HG03196 (cell line): Measurements from ENCODE around the gene CMPK1.
"Not testable (repeated sequence)": the region's sequence is repeated elsewhere in the genome, so short reads cannot be mapped to it uniquely, and the experiment has no call there.

Experiments used
- ATAC-seq: cut with Tn5 transposase; IDR thresholded peaks from one replicate; pipeline ENCODE4 v1.9.1; 2021; ENCODE audit not compliant: unreplicated experiment

CMPK1 gene, protein sequence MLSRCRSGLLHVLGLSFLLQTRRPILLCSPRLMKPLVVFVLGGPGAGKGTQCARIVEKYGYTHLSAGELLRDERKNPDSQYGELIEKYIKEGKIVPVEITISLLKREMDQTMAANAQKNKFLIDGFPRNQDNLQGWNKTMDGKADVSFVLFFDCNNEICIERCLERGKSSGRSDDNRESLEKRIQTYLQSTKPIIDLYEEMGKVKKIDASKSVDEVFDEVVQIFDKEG

DNA sequence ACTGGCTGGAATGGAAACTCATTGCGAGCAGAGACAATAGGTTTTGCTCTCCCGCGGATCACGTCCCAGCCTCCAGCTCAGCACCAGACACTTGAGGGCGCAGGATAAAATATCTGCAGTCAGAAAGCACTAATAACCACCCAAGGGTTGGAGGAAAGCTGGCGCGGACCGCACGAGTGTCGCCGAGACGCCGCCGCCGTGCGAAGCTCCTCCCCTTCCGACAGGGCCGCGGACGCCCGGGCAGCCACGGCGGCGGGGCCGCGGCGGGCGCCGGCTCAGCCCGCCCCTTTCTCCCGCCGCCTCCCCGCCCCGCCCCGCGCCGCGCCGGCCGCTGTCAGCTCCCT lies at the start of gene CMPK1:
Gene CMPK1, plus strand, starts transcription at position 213 of the 344 bp plus-strand sequence. CDS start 156 bp downstream, outside the sequence.
- peak; percentile 70 for ATAC-seq

DNA sequence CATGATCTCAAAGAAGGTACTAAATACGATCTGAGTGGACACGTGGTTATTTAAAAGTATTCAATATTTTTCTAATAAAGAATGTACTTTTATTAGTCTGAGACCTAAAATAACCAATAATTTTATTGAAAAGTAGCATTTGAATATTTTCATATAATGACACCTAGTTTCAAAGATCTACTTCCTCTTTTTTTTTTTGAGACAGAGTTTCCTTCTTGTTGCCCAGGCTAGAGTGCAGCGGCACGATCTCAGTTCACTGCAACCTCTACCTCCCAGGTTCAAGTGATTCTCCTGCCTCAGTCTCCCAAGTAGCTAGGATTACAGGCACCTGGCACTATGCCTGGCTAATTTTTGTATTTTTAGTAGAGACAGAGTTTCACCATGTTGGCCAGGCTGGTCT lies 45.5 kb upstream of the CMPK1 start:
- ATAC-seq, result not testable (repeated sequence)

DNA sequence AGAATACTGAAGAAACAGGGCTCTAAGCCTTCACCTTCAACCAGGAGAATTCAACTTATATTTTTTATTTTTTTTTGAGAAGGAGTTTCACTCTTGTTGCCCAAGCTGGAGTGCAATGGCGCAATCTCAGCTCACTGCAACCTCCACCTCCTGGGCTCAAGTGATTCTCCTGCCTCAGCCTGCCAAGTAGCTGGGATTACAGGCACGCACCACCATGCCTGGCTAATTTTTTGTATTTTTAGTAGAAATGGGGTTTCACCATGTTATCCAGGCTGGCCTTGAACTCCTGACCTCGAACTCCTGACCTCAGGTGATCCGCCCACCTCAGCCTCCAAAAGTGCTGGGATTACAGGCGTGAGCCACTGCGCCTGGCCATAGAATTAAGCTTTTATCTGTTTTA lies 38.7 kb upstream of the CMPK1 start:
- ATAC-seq, result not testable (repeated sequence)

DNA sequence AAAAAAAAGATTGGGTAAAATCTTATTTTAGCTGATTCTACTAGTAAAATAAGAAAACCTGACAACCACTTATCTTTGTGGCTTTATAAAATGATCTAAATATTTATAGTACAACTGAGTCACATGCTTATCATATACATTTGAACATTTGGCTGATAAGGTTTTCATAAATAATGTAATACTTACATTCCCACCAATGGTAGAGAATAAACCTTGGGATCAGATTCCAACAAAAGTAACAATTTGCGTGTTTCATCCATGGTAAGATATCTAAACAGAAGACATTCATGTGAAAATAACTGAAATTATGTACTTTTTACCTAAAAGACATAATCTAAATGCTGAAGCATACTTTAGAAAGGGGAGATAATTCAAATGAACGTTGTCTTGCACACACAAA lies 38.0 kb upstream of the CMPK1 start:
- no peak for ATAC-seq

DNA sequence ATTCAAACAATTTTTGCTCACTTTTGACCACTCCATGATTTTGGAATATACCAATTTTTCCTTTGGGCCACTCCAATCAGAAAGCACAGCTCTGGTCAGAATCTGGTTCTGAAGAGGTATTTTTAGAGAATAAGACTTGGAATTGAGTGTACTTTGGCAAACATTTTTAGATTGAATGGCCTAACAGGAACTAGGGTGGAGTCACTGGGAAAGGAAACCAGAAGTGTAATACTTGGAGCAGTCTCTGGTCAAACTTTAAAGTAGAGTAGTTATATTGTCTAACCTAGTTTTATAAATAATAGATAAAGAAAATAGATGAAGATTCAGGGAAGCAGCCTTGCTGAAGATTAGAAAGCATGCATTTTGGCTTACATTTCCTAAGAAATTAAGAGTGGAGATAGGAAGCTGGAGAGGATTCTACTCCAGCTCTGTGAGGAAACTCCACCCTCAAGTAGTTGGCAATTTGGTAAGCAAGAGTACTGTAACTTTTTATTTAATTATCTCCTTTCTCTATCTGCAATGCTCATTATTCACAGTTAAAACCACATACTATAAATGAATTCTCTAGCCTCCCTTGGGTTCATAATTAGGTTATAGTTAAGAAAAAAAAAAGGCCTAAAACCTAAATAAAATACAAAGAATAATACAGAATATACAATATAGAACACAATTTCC lies 35.4 kb upstream of the CMPK1 start:
- no peak for ATAC-seq

DNA sequence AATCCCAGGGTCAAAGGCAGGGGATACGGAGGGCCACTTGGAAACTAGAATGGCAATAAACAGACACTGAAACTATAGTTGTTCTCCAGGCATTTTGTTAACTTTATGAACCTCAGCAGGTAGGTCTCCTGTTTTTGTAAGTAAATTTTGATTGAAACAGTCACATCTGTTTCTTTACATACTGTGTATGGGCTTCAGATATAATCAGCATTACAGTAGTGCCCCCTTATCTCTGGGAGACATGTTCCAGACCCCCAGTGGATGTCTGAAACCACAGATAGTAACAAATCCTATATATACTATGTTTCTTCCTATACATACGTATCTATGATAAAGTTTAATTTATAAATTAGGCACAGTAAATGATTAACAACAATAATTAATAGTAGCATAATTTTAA lies 31.1 kb upstream of the CMPK1 start:
- ATAC-seq, result no peak

DNA sequence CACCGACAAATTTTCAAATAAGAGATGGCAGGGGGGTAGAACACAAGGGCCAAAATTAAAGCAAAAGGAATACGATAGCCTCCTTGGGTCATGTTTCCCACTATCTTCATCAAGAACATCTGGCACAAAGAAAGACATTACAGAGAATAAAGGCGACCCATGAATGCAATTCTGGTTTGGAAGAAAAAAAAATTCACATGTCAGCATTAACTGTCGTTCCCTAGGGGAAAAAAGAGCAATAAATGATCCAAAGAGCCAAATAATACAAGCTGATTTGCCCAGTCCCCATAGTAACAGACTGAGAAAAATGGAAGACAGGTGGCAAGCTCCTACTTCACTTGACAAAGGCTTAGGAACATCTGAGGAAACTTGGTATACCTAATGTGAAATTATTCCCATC lies 24.2 kb upstream of the CMPK1 start:
- no peak for ATAC-seq

DNA sequence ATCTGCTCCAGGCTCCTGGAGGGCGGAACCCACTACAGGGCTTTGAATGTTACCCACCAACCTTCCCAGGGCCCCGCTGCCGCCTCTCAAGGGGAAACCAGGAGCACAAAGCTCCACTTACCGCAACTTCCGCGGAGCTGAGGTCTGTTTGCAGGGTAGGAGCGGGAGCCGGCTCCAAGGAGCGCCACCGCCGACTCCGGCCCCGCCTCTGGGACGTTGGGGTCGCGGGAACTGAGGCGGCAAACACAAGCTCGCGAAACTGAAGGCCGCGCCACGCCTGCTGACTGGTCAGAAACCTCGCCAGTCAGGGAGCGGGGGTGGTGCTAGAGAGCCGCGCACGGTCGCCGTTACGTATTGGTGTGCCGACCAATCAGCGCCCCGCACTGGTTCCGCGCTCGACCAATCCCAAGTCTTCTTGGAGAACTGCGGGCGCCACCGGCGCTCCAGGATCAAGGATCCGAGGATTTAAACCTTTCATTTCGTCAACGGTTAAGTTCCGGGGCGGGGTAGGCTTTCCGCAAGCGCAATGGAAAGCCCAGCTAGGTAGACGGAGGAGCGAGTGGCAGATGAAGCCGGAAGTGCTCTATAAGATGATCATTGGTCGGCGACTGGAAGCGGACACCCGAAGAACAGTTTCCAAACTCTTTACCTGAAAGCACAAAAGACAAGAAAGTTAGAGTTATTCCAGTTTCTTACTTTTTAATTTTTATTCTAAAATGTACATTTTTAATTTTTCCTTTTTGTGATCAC lies 19.5 kb upstream of the CMPK1 start, which contains the start of gene STIL:
Gene STIL, minus strand, starts transcription at position 233 of the 750 bp plus-strand sequence. CDS start 3,828 bp downstream, outside the sequence.
- peak; percentile 96 for ATAC-seq

DNA sequence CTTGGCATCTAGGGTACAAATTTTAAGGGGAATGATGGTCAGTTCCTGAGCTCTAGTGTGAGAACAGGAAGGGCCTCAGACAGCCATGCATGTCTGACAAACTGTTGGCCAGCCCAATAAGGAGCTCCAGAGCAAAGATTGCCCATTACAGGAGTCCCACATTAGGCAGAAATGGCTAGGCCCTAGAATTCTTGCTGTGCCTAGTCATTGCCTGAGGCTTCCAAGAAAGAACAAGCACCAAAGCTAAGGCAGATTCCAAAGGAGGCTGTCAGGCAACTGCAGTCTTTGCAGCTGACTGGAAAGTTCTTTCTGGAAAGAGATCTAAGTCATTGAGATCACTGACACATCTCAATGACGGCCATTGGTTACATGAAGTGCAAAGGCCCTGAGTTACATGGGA lies 15.7 kb upstream of the CMPK1 start:
- ATAC-seq, result no peak

DNA sequence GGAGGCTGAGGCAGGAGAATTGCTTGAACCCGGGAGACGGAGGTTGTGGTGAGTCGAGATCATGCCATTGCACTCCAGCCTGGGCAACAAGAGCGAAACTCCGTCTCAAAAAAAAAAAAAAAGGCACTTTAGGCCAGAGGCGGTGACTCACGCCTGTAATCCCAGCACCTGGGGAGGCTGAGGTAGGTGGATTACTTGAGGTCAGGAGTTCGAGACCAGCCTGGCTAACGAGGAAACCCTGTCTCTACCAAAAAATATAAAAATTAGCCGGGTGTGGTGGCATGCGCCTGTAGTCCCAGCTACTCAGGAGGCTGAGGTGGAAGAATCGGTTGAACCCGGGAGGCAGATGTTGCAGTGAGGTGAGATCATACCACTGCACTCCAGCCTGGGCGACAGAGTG lies 13.6 kb upstream of the CMPK1 start:
- ATAC-seq, result not testable (repeated sequence)

DNA sequence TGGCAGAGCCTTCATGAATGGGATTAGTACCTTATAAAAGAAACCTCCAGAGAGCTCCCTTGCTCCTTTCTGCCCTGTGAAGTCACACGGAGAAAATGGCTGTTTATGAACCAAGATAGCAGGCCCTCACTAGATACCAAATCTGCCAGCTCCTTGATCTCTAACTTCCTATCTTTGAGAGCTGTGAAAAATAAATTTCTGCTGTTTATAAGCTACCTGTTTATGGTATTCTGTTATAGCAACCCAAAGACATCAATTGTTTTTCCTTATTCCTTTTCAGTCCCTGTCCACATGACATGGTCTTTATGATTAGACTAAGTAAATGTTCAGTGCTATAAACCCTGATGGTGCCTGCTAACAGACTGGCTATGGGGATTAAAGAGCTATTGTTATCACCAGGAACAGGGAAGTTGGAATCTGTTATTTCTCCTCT lies 10.0 kb upstream of the CMPK1 start:
- no peak for ATAC-seq

DNA sequence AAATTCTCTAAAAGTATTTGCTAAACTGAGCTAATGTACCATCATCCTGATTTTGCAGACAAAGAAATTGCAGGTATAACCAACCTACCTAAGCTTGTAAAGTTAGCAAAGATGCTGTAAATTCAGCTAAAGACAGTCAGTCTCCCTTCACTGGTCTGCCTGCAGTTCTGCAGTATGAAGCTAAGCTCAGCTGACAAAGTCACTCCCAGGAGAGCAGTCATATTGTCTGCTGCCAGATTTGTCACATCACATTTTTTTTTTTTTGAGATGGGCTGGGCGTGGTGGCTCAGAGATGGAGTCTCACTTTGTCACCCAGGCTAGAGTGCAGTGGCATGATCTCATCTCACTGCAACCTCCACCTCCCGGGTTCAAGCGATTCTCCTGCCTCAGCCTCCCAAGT lies 8.9 kb upstream of the CMPK1 start:
- no peak for ATAC-seq

DNA sequence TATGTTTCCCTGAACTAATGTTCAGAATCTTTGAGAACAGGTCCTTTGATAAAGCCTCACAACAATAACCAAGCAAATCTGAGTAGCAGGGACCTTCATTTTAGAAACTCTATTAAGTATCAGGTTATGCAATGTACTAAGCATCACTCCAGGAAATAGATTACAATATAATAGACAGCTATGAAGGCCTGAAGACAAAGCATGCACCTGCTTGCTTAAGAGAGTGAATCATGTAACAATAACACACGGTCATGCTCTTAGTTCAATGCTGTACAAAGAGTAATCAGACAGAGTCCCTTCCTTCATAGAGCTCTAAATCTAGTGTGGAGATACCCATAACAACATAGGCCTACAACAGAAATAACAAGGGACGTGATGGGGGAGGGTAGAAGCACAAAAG lies 8.1 kb upstream of the CMPK1 start:
- ATAC-seq, result no peak

DNA sequence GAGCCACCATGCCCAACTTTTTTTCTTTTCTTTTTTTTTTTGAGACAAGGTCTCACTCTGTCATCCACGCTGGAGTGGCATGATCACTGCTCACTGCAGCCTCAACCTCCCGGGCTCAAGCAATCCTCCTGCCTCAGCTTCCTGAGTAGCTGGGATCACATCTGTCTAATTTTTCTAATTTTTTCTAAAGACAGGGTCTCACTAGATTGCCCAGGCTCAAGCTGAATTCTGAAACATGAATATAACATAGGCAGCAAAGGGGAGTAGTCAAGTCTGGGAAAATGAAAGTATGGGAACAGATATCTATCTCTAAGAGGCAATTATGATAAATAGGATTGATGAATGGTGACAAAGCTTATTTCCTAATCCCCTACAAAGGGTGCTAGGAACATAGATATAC lies 7.3 kb upstream of the CMPK1 start:
- no peak for ATAC-seq

DNA sequence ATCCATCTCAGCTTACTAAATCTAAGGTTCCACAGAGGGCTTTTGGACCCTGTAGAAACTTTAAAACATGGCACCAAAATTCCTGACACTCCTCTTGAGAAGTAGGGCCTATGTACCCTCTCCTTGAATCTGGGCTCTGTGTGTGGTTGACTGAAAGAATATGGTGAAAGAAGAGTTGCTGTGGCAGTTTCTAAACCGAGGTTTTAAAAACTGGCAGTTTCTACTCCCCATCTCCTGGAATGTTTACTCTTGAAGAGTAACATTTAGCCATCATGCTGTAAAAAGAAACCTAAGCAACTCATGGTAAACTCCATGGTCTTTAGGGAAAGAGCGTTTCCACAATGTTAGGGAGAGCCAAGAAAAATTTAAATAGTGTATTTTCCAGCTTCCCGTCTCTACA lies 4.6 kb upstream of the CMPK1 start:
- no peak for ATAC-seq

DNA sequence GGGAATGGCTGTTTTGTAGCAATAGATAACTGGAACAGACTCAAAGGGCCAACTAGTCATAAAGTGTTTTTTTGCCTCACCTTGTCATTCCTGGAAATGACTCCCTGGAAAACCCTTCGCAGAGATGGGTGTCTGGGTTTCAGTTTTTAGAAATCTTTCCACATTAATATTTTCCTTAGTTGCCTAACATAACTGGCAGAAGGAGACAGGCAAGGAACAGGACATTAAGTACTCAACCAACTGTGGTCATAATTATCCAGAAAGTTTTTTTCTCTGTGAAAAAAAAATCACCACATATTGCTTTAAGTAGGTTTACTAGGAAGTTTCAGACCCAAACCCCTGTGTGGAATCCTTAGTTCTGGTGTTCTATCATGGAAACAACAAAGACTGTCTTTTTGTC lies 3.4 kb upstream of the CMPK1 start:
- ATAC-seq, result no peak

DNA sequence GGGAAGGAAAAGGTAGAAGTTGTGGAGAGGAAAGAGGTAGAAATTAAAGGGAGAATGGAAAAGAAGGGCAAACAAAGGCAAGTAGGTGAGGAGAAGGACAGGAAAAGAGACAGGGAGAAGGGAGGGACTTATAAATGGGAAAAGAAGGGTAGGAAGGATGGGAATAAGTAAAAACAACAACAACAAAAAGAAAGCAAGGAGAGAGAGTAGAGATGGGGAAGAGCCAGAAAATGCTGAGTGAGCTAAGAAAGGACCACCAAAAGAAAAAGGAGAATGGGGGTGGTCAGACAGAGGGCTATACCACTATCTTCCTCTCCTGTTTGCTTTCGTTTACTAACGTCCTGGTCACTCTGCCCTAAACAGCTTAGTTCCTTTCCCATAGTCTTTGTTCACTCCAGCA lies 1.7 kb upstream of the CMPK1 start:
- no peak for ATAC-seq

DNA sequence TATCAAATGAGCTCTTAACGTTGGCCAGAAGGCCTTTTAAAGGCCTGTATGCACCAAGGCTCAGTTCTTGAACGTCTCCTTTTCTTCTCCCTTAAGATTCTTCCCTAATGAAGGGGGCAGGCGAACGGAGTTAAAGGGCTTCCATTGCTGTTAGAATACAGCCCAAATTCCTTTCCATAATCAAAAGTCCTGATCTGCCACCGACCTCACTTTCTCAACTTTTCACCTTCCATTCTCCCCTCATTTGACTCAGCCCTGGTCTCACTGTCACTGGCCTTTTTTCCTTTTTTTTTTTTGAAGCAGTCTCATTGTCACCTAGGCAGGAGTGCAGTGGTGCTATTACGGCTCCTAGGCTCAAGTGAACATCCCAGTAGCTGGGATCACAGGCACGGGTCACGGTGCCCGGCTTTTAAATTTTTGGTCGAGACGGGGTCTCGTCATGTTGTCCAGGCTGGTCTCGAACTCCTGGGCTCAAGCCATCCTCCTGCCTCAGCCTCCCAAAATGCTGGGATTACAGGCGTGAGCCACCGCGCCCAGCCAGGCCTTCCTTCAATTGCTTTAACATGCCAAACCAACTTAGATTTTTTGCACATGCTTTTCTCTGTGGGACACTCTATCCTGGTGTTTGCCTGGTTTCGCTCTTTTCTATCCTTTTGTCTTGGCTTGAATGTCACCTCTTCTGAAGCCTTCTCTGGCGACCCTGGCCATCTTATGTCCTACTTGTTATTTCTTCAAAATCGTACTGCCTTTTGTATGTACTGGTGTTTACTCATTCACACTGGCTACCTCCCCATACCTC lies 612 bp upstream of the CMPK1 start:
- ATAC-seq, result no peak

DNA sequence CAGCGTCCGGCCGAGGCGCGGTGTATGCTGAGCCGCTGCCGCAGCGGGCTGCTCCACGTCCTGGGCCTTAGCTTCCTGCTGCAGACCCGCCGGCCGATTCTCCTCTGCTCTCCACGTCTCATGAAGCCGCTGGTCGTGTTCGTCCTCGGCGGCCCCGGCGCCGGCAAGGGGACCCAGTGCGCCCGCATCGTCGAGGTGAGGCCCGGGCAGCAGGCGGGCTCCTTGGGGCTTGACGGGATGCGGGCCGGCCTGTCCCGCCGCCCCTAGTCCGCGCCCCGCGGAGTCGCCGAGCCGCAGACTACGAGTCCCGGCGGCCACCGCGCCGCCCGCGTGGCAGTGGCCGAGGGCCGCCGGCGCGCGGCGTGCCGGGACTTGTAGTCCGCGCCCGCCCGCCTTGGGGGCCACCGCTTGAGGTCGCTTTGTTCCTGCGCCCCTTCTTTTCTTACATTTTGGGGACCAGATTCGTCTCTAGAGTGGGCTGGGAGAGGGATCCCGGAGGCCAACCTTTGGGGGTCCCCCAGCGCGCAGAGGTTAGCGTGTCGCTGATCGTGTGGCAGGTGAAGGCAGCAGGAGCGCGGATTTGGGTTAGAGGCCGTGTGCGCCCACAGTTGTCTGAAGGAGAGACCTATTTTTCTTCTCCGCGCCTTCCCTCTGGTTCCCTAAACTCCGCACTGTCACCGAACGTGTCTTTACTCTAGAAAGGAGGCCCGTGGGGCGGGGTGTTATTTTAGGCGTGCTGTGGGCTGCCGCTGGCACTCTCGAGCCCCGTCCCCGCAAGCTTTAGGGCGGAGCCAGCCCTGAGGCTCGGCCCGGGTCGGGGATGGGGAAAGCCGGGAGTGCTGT lies 553 bp downstream of the CMPK1 start:
- peak; percentile 89 for ATAC-seq

DNA sequence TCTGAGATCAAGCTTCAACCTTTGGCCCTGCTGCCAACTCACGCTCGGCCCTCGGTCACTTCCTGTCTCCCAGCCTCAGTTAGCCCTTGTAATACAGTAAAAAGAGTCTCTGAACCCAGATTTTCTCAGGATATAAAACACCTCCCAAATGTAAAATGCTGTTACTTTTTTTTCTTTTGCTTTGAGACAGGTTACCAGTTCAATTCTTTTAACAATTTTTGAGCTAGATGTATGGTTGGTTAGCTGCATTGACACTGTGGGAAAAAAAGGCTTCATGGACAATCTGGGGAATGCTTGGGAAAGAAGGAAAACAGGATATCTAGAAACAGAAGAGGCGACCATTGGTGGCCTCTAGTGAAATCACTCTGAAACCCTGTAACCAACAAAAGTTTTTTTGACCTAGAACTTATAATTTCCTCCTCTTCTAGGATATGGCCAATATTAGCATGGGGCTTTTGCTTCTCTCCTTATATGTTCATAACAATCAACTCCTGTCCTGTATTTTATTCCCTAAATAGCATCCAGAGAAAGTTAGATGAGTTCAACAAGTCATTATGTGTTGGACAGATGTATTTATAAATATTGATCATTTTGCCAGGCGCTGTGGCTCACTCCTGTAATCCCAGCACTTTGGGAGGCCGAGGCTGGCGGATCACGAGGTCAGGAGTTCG lies 1.3 kb downstream of the CMPK1 start:
- ATAC-seq, result no peak
